H1 (cell line): ENCODE measurements around the gene ANKRD62. TPM values are rescaled to one million over a fixed set of nuclear protein-coding genes. Genes with fewer than 3 reads are reported as not detected.
"Not testable (repeated sequence)": the region's sequence is repeated elsewhere in the genome, so short reads cannot be mapped to it uniquely, and the experiment has no call there.

Experiments
- CTCF ChIA-PET: fragments of 300-600 bp; sonication (Branson Sonifier 250); formaldehyde crosslinking; loops from one replicate; lab custom pipeline; 2021; ENCODE audit not compliant: partially characterized antibody; lab: Charles Lee
- POLR2A ChIA-PET: fragments of 300-600 bp; sonication (Branson Sonifier 250); formaldehyde crosslinking; loops from one replicate; lab custom pipeline; 2021; ENCODE audit warnings: inconsistent platforms; ENCODE audit not compliant: partially characterized antibody; lab: Charles Lee
- DNase-seq, 2 experiments: peaks; one replicate each; pipeline versions ENCODE4 v3.0.0 to v3.0.0-alpha.2; 2010 to 2022; ENCODE audit warnings: low spot score in 2 of 2, low read depth in 1 of 2, mixed read lengths in 1 of 2
- FAIRE-seq: peaks from 2 replicates; lab custom pipeline; 2011; peaks lifted over from hg19 to GRCh38; lab: Jason Lieb, UNC
- H2AFZ ChIP-seq: 2 replicates; pipeline ENCODE4 v1.8.1; 2012; ENCODE audit warnings: low read length, inconsistent platforms
- H2AK5ac ChIP-seq: 2 replicates; pipeline ENCODE4 v1.6.1; 2013; ENCODE audit warnings: low read depth, low read length
- H2BK120ac ChIP-seq: replicated peaks from 2 replicates; pipeline ENCODE3; 2013; ENCODE audit warnings: low read depth, low read length, inconsistent platforms
- H2BK12ac ChIP-seq: 2 replicates; pipeline ENCODE4 v1.6.1; 2013; ENCODE audit warnings: low read depth, low read length
- H2BK15ac ChIP-seq: 2 replicates; pipeline ENCODE4 v1.6.1; 2013; ENCODE audit warnings: low read length
- H2BK20ac ChIP-seq: 2 replicates; pipeline ENCODE4 v1.6.1; 2013; ENCODE audit warnings: low read length
- H2BK5ac ChIP-seq: 2 replicates; pipeline ENCODE4 v1.6.1; 2013; ENCODE audit warnings: low read depth, low read length
- H3K14ac ChIP-seq: 2 replicates; pipeline ENCODE4 v1.6.1; 2013; ENCODE audit warnings: inconsistent platforms; ENCODE audit not compliant: insufficient read length
- H3K18ac ChIP-seq: 2 replicates; pipeline ENCODE4 v1.6.1; 2013; ENCODE audit warnings: low read length; ENCODE audit errors: extremely low read depth
- H3K23ac ChIP-seq: 2 replicates; pipeline ENCODE4 v1.6.1; 2013; ENCODE audit warnings: inconsistent platforms; ENCODE audit not compliant: insufficient read length
- H3K23me2 ChIP-seq: 2 replicates; pipeline ENCODE4 v1.6.1; 2013; ENCODE audit warnings: low read depth, low read length
- H3K27ac ChIP-seq: 2 replicates; pipeline ENCODE4 v1.6.1; 2011; ENCODE audit warnings: low read depth, low read length, inconsistent platforms
- H3K27me3 ChIP-seq, 4 experiments: replicated peaks in 1 of 4; 1 replicate in 1 of 4; 2 replicates in 3 of 4; pipeline versions ENCODE4 v1.6.1 to v1.8.1; 2011 to 2013; ENCODE audit warnings: low read length in 3 of 4, mild to moderate bottlenecking in 3 of 4, inconsistent platforms in 2 of 4, mixed read lengths in 2 of 4, moderate library complexity in 1 of 4; ENCODE audit not compliant: control insufficient read depth in 3 of 4, insufficient read depth in 3 of 4; ENCODE audit errors: extremely low read depth in 1 of 4
- H3K36me3 ChIP-seq, 4 experiments: 2 replicates each; pipeline versions ENCODE4 v1.6.1 to v1.8.1; 2011 to 2013; ENCODE audit warnings: mild to moderate bottlenecking in 4 of 4, low read length in 3 of 4, moderate library complexity in 2 of 4, control low read depth in 1 of 4, inconsistent platforms in 1 of 4; ENCODE audit not compliant: insufficient read depth in 4 of 4, control insufficient read depth in 2 of 4
- H3K4ac ChIP-seq: replicated peaks from 2 replicates; pipeline ENCODE3; 2013; ENCODE audit warnings: low read length, low read depth, mixed read lengths, inconsistent platforms; ENCODE audit not compliant: insufficient read length
- H3K4me1 ChIP-seq, 4 experiments: replicated peaks in 1 of 4; 1 replicate in 1 of 4; 2 replicates in 3 of 4; pipeline versions ENCODE4 v1.6.1 to v1.8.1; 2011 to 2013; ENCODE audit warnings: low read length in 3 of 4, inconsistent platforms in 2 of 4, mixed read lengths in 1 of 4; ENCODE audit not compliant: insufficient read depth in 4 of 4, control insufficient read depth in 3 of 4
- H3K4me2 ChIP-seq, 2 experiments: 2 replicates each; pipeline versions ENCODE4 v1.6.1 to v1.8.1; 2011 to 2013; ENCODE audit warnings: low read depth in 2 of 2, low read length in 2 of 2, control low read depth in 1 of 2, inconsistent platforms in 1 of 2, mild to moderate bottlenecking in 1 of 2; ENCODE audit not compliant: insufficient read depth in 1 of 2
- H3K4me3 ChIP-seq, 4 experiments: fragments of 200-600, 300-600 bp in 1 of 4; sonication (generic), shearing (Covaris generic), sonication (Bioruptor Twin) in 1 of 4; 2 replicates each; pipeline versions ENCODE4 v1.5.1 to v1.8.1; 2011 to 2016; ENCODE audit warnings: low read length in 4 of 4, low read depth in 3 of 4, control low read depth in 2 of 4, inconsistent platforms in 2 of 4, mild to moderate bottlenecking in 2 of 4, mixed read lengths in 1 of 4, moderate library complexity in 1 of 4; ENCODE audit not compliant: insufficient read depth in 2 of 4; ENCODE audit errors: extremely low read depth in 1 of 4
- H3K56ac ChIP-seq: replicated peaks from 2 replicates; pipeline ENCODE3; 2013; ENCODE audit warnings: low read depth, mild to moderate bottlenecking, mixed read lengths, low read length, inconsistent platforms; ENCODE audit not compliant: insufficient read length
- H3K79me1 ChIP-seq: 2 replicates; pipeline ENCODE4 v1.6.1; 2013; ENCODE audit warnings: low read depth, low read length, control low read depth
- H3K79me2 ChIP-seq, 2 experiments: 2 replicates each; pipeline versions ENCODE4 v1.6.1 to v1.8.1; 2012 to 2013; ENCODE audit warnings: low read length in 2 of 2, mild to moderate bottlenecking in 2 of 2, inconsistent platforms in 1 of 2; ENCODE audit not compliant: insufficient read depth in 2 of 2, control insufficient read depth in 1 of 2
- H3K9ac ChIP-seq, 4 experiments: replicated peaks in 1 of 4; 1 replicate in 1 of 4; 2 replicates in 3 of 4; pipeline versions ENCODE4 v1.6.1 to v1.8.1; 2011 to 2013; ENCODE audit warnings: low read depth in 3 of 4, low read length in 3 of 4, control low read depth in 2 of 4, mild to moderate bottlenecking in 2 of 4, moderate library complexity in 2 of 4, inconsistent platforms in 1 of 4; ENCODE audit errors: extremely low read depth in 1 of 4
- H3K9me3 ChIP-seq, 2 experiments: 2 replicates each; pipeline versions ENCODE4 v1.6.1 to v1.8.1; 2012 to 2013; ENCODE audit warnings: mild to moderate bottlenecking in 2 of 2, moderate library complexity in 2 of 2, control low read depth in 1 of 2, inconsistent platforms in 1 of 2, low read depth in 1 of 2, low read length in 1 of 2, mixed read lengths in 1 of 2; ENCODE audit not compliant: insufficient read depth in 2 of 2
- H4K20me1 ChIP-seq, 2 experiments: replicated peaks in 1 of 2; 2 replicates each; pipeline versions ENCODE3 to v1.8.1; 2011 to 2013; ENCODE audit warnings: inconsistent platforms in 2 of 2, low read length in 2 of 2, mild to moderate bottlenecking in 1 of 2; ENCODE audit not compliant: insufficient read depth in 2 of 2, control insufficient read depth in 1 of 2
- H4K5ac ChIP-seq: 2 replicates; pipeline ENCODE4 v1.6.1; 2013; ENCODE audit warnings: low read length, low read depth, mixed read lengths, inconsistent platforms; ENCODE audit not compliant: insufficient read length
- H4K8ac ChIP-seq: 2 replicates; pipeline ENCODE4 v1.8.0; 2013; ENCODE audit warnings: mild to moderate bottlenecking, moderate library complexity, low read length, inconsistent platforms; ENCODE audit not compliant: insufficient read depth; ENCODE audit errors: extremely low read depth
- H4K91ac ChIP-seq: replicated peaks from 2 replicates; pipeline ENCODE3; 2013; ENCODE audit warnings: low read length, mixed read lengths, inconsistent platforms; ENCODE audit not compliant: insufficient read length
- WGBS, 2 experiments: shearing (Covaris generic) in 1 of 2; methylation state at CpG; one replicate each; pipeline versions ENCODE4 v1.1.6 to v1.1.7; 2013 to 2015; ENCODE audit warnings: low lambda C conversion rate in 2 of 2, mixed read lengths in 2 of 2, inconsistent platforms in 1 of 2, low coverage in 1 of 2, missing lambda C conversion rate in 1 of 2; ENCODE audit not compliant: insufficient replicate concordance in 2 of 2, insufficient coverage in 1 of 2, insufficient read length in 1 of 2; ENCODE audit errors: extremely low coverage in 1 of 2, missing lambda C conversion rate in 1 of 2; 5-methylcytosine and 5-hydroxymethylcytosine counted together
- polyA plus RNA-seq, 7 experiments: library from polyadenylated mRNA; depleted of rRNA in 3 of 7; stranded (reverse) in 5 of 7; unstranded in 2 of 7; fragments of >200 nt in 5 of 7; fragments of 200-250 nt in 2 of 7; gene quantifications; 1 replicate in 5 of 7; 2 replicates in 1 of 7; 4 replicates in 1 of 7; pipeline versions ENCODE4 v1.2.1 to v1.2.3, GENCODE V29; 2011 to 2013; ENCODE audit warnings: missing spikeins in 2 of 7, mixed read lengths in 2 of 7
- total RNA-seq: library from RNA; stranded (reverse); fragmentation: NEBNext Ultra II Directional; extraction: Animal tissue kit (Norgen Biotek cat#: 25700); gene quantifications from 2 replicates; pipeline ENCODE4 v1.2.1, GENCODE V29; 2021

ANKRD62 gene
- total and polyA plus RNA-seq, 2 of the 8 experiments (the other 6 are each of a cell fraction or from before 2014, with no cell fraction given): not detected

DNA sequence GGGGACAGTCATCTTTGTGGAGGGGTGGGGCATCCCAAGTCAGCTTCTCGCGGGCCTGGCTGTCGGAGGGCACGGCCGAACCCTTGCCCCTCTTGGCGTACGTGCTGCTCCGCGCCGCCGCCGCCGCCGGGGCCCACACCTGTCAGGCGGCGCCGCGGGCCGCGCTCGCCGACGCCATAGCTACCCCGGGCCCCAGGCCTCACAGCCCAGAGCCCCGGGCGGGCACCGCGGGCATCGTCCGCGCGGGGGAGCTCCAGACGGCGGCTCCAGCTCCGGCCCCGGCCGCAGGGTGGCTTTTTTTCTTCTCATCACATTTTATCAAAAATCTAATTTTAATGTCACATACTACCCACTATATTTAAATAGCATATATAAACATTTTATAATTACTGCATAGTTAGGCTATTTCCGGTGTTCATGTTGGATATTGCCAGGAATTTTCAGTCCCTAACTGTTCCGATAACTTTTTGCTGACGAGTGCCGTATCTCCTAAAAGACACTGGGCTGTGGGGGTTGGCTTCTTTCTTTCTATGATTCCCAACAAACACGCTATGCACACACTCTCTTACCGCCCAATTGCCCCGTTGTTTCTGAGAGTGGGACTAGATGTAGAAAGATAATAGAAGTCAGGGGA is 25.2 kb upstream of the ANKRD62 start:
- H3K4me3 ChIP-seq, H3K9ac ChIP-seq, H3K79me2 ChIP-seq, H3K4me1 ChIP-seq, H4K91ac ChIP-seq, DNase-seq, H3K27ac ChIP-seq, H3K23me2 ChIP-seq, H2BK12ac ChIP-seq, H4K20me1 ChIP-seq, H2BK20ac ChIP-seq, H4K5ac ChIP-seq, H3K18ac ChIP-seq, H3K36me3 ChIP-seq, H3K56ac ChIP-seq, H3K14ac ChIP-seq, FAIRE-seq, H3K4me2 ChIP-seq, H3K79me1 ChIP-seq, POLR2A ChIA-PET, H3K4ac ChIP-seq, H2AFZ ChIP-seq, H2AK5ac ChIP-seq, H2BK5ac ChIP-seq, H3K27me3 ChIP-seq, H3K9me3 ChIP-seq, H3K23ac ChIP-seq, H4K8ac ChIP-seq, H2BK120ac ChIP-seq, H2BK15ac ChIP-seq: not testable (repeated sequence)
- 94% methylated on average over 44 of the region's 44 CpGs; no CpG with 5 or more reads in 1 of the 2 experiments for WGBS, 2 experiments
- CTCF ChIA-PET: interaction anchor here (1.0 to 3.0 kb wide), 4 partner anchors 9 to 173 kb away, joined by 3 to 7 read pairs (median 4); no protein-coding TSS in a partner anchor
